GM21515 (cell line): ENCODE results near the gene DAB2IP.
"Not testable (repeated sequence)": the region's sequence is repeated elsewhere in the genome, so short reads cannot be mapped to it uniquely, and the experiment has no call there.

Experiments
- ATAC-seq: cut with Tn5 transposase; IDR thresholded peaks from one replicate; pipeline ENCODE4 v1.9.1; 2021; ENCODE audit not compliant: unreplicated experiment

Gene DAB2IP

GRCh38 chr9:121741228-121741918 lies 89.9 kb downstream of the DAB2IP start:
- ATAC-seq: no peak

DNA sequence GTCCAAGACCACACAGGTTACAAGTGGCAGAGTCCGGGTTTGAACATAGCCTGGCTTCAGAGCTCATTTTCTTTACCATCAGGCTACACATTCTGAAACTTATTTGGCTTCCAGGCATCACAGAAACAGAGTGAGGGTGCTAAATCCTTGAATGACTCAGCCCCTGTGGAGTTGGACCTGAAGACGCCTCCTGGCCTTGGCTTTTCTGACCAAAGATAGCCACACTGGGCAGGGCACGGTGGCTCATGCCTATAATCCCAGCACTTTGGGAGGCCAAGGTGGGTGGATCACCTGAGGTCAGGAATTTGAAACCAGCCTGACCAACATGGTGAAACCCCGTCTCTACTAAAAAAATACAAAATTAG lies 90.5 kb downstream of the DAB2IP start:
- not testable (repeated sequence) for ATAC-seq

- ATAC-seq: no peak
These were observed 91.5 kb downstream of the DAB2IP start for GRCh38 chr9:121742923-121743322.

- no peak for ATAC-seq
These were observed 92.1 kb downstream of the DAB2IP start for GRCh38 chr9:121743441-121744001.

- ATAC-seq: no peak
These were observed 92.7 kb downstream of the DAB2IP start for GRCh38 chr9:121744002-121744686.

GRCh38 chr9:121744687-121745395 lies 93.4 kb downstream of the DAB2IP start:
- no peak for ATAC-seq

- no peak for ATAC-seq
These were observed 93.9 kb downstream of the DAB2IP start for GRCh38 chr9:121745396-121745695.

DNA sequence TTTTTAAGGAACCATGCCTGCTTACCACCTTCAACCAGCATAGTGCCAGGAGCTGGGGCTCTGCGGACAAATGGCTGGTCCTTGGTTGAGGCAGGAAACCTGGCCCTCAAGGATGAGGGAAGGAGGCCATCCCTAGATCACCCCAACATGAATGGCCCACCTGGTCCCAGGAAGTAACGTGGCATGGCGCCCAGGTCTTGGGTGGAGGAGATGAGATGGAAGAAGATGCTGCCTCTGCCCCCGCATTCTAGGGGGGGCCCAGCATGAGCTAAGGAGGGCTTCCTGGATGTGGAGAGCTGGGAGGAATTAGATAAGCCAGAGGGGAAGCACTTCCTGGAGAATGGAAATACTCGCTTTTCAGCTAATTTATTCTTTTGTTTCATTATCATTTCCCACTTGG lies 95.0 kb downstream of the DAB2IP start:
- no peak for ATAC-seq

DNA sequence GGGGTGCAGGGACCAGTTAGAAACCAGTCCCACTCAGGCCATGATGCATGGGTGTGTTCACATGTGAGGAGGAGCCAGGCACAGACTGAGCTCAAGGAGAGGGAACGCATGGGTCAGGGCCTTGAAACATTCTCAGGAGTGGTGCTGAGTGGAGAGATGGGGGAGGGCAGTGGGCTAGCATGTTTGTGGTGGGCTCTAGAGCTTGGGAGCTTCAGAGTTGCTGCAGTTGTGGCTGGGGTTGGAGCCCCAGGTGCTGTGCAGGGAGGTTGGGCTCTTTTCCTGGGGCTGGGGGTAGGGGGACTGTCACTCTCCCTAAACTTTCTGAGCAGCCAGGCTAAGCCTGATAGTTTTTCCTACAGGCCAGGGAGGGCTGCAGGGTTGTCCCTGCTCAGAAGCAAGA lies 95.4 kb downstream of the DAB2IP start:
- no peak for ATAC-seq

DNA sequence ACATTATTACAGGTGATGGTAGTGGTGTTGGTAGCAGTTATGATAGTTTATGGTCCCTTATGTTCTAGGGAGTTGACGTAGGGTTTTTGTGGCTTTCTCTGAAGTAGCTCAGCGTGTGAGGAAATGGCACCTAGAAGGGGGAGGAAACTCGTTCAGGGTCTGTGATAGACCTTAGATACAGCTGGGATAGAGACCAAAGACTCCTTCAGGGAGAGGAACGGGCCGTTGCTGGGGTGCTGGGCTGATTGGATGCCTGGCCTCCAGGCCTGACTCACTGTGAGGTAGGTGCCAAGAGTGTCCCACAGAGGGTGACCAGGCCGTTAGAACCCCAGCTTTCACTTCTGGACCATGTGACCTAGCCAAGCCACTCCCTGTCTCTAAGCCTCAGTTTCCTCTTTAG lies 96.6 kb downstream of the DAB2IP start:
- no peak for ATAC-seq

DNA sequence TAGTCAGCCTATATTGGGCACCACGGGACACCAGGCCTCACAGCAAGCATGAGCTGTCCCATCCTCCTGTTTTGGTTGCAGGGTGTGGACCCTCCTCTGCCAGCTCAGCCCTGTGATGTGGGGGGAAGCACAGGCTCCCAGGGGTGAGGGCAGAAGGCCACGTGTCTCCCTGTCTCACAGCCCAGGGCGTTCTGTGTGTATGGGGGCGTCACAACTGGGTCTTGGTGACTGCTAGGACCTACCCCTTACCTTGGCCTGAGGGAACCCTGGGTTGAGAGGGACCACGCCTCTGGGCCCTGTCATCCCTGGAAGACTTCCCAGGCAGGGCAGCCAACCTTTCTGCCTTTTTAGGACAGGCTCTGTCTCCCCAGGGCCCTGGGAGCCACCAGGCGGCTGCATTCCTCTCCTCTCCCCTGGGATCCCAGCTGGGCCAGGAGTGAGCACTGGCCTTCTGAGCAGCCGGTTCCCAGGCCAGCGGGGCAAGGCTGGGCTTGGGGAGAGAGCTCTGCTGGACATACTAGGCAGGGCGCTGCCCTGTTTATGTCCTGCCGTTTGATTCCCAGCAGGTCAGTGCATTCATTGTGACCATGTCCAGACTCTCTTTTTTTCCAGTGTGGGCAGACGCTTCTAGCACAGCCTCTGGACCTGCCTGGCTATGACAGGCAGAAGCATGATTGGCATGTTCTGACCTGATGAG lies 97.4 kb downstream of the DAB2IP start:
- ATAC-seq: no peak

- no peak for ATAC-seq
These were observed 98.2 kb downstream of the DAB2IP start for GRCh38 chr9:121749614-121750013.

DNA sequence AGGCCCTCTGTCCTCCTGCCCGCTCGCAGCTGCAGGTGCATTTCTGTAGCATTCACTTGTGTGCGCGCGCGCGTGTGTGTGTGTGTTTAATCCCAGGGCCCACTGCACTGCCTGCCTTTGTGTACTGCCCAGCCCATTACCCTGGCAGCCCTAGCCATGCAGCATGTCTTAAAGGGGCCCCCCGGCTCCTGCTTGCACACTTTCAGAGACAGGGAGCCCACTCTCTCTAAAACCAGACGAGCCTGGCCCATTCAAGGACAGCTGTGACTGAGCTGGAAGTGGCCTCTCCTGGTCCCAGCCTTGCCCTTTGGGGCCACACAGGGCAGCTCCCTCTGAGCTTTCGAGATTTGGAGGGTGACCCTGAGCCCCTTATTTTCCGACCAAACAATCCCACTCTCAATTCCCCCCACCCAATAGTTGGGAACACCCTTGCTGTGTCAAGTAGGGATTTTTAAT lies 98.9 kb downstream of the DAB2IP start:
- ATAC-seq: no peak

GRCh38 chr9:121750715-121751623 lies 99.5 kb downstream of the DAB2IP start:
- ATAC-seq: no peak

DNA sequence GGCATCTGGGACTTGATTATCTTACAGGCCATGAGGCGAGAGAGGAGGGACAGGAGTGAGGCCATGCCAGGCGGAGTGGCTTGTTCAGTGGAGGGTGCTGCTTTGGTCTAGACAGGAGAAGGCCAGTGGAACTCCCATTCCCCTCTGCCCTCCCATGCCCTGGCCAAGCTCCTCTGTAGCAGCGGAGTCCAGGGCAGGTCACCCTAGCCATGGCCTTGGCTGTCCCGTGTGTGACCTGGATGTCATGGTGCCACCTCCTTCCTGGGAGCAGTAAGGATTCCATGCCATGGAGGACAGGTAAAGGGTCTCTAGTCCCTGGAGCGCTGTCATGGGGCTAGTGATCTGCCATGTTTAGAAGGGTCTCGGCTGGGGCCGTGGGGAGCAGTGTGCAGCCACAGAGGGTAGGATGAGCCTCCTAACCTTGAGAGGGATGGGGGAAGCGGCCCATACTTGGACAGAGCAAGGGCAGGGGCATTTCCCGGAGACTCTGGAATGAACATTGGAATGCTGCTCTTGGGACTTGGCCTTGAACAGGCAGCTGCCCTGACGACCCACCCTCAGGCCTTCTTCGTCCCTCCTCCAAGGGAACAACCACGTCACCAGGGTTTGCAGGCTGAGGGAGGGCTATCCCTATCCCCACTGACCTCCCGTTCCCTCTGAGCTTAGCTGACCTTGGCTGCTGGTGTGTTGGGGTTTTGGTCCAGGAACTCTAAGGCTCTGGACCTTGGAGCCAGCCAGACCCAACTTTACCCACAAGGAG lies 100.4 kb downstream of the DAB2IP start:
- no peak for ATAC-seq

DNA sequence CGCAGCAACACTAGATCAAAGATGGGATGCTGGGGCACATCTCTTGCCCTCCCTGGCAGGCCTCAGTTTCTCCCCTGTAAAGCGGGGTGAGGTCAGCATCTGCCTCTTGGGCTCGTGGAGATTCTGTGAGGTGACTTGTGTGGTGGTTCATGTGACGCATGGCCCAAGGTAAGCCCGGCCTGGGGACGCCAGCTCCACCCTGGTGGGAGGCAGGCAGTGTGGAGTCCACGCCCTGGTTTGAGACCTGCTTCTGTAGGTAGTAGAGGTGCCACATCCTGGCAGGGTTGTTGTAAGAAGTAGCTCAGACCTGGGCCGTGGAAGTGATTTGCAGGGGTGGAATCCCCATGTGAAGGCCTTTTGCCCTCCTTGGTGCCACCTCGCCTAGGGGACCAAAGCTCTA lies 101.5 kb downstream of the DAB2IP start:
- no peak for ATAC-seq

- no peak for ATAC-seq
These were observed 102.6 kb downstream of the DAB2IP start for GRCh38 chr9:121753802-121754654.

DNA sequence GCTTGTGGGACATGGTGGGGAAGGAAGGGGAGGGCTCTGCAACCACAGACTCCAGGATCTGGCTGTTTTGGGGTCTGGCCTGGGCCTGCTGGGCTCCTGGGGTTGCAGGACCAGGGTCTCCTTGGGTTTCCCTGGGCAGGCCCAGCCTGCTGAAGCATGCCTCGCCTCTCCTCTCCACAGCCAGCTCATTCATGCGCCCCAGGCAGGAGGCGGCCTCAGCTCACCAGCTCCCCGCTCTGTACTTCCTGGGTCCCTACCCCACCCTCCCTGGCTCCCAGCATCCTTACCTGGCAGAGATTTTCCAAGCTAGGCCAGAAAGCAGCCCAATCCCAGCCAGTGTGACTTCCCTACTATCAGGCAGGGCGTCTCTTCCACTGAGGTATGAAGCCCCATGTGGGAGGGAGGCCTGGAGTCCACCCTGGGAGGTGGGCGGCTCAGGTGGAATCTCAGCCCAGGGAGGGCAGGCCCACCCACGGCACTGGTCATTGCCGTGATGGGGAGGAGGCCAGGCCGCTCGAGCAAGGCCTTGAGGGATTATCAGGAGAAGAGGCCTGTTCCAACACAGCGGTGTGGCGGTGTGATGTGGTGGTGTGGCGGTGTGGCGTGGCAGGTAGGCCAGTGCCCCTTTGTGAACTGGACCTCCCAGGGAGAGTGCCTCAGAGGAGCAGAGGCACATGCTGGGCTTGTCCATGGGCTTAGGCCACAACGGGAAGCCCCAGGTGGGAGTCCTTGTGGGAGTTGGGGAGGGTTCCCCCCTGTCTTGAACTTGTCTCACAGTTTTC lies 103.4 kb downstream of the DAB2IP start:
- no peak for ATAC-seq
